ENCODE data around the gene ESPN.

The ESPN gene

DNA sequence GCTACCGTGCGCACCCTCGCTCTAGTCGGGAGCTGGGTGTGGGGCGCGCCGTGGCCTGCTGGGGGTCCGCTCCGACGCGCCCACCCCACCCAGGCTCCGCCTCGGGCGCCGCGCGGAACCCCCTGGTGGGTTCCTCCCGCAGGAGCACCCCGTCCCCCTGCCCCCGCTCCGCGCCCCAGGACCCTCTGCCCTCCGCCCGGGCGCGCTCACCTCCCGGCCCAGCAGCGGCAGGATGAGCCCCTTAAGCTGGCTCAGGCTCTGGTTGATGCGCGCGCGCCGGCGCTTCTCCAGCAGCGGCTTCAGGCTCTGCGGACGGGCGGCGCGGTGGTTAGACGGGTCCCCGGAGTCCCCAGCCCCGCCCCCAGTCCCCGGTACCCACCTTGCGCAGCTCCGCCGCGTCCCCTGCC lies 5.2 kb upstream of the ESPN start:
- H3K27ac ChIP-seq (ENCODE audit: low read depth, low read length), result no peak overlapping the region
- H3K4me3 ChIP-seq (ENCODE audit: low read depth in 1 of 5, low read length in 5 of 5), result peak overlapping the region in 3 of 5 donors; percentile 39 to 56 (median 53)
- peaks cover 44 to 87% (median 80%) of the 10 kb centered on the region in 5 donors for H3K27me3 ChIP-seq (ENCODE audit: control insufficient read depth in 5 of 5, insufficient read depth in 4 of 5, low read length in 5 of 5)
- no peaks in the 10 kb centered on the region for H3K9me3 ChIP-seq (ENCODE audit: control insufficient read depth in 5 of 5, low read length in 5 of 5)
- no peak overlapping the region for H3K9ac ChIP-seq (ENCODE audit: low read length in 5 of 5)
- peaks cover 0 to 42% (median 27%) of the 10 kb centered on the region in 5 donors for H3K4me1 ChIP-seq (ENCODE audit: control insufficient read depth in 5 of 5, insufficient read depth in 5 of 5, low read length in 5 of 5)
- no peaks in the 10 kb centered on the region for H3K36me3 ChIP-seq (ENCODE audit: control insufficient read depth in 5 of 5, insufficient read depth in 5 of 5, low read length in 5 of 5)

DNA sequence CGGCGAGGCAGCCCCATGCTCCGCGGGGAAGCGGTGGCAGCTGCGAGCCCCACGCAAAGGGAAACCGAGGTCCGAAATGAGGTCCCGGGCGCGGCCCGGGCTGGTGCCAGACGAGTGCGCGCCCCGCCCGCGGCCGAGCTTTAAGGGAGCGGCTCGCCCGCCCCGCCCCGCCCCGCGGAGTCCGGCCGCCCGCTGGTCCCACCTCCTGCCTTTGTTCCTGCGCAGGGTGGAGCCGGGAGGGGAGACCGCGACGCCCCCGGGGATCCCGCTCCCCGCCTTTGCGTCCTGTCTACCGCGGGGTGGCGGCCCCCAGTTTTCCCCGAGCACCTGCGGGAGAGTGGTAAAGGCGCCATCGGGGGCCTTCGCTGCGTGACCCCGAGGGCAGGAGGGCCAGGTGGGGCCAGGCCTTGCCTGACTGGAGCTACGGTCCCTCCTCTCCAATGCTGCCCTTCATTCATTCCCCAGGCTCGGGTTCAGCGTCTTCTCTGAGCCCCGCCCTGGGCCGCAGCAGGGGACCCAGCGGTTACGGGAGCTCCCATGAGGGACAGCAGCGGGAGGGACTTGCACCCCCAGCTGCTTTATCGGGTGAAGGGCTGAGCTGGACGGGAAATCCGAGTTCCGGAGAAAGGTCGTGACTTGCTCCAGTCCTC lies 4.6 kb upstream of the ESPN start, which contains the start of gene HES2:
HES2 (minus strand) TSS at position 116 of the 650 bp plus-strand sequence; CDS start at position 17, 99 bp downstream.
- Histone ChIP-seq H3K36me3 (ENCODE audit: control insufficient read depth in 5 of 5, insufficient read depth in 5 of 5, low read length in 5 of 5) (no peaks in the 10 kb centered on the region), H3K4me3 (ENCODE audit: low read depth in 1 of 5, low read length in 5 of 5) (peak within 1 kb of the TSS in 3 of 5 donors; percentile 39 to 56 (median 53)), H3K9ac (ENCODE audit: low read length in 5 of 5) (no peak within 1 kb of the TSS), H3K9me3 (ENCODE audit: control insufficient read depth in 5 of 5, low read length in 5 of 5) (no peaks in the 10 kb centered on the region), H3K27ac (ENCODE audit: low read depth, low read length) (no peak within 1 kb of the TSS), H3K4me1 (ENCODE audit: control insufficient read depth in 5 of 5, insufficient read depth in 5 of 5, low read length in 5 of 5) (peaks cover 0 to 43% (median 25%) of the 10 kb centered on the region in 5 donors), H3K27me3 (ENCODE audit: control insufficient read depth in 5 of 5, insufficient read depth in 4 of 5, low read length in 5 of 5) (peaks cover 46 to 86% (median 78%) of the 10 kb centered on the region in 5 donors)

DNA sequence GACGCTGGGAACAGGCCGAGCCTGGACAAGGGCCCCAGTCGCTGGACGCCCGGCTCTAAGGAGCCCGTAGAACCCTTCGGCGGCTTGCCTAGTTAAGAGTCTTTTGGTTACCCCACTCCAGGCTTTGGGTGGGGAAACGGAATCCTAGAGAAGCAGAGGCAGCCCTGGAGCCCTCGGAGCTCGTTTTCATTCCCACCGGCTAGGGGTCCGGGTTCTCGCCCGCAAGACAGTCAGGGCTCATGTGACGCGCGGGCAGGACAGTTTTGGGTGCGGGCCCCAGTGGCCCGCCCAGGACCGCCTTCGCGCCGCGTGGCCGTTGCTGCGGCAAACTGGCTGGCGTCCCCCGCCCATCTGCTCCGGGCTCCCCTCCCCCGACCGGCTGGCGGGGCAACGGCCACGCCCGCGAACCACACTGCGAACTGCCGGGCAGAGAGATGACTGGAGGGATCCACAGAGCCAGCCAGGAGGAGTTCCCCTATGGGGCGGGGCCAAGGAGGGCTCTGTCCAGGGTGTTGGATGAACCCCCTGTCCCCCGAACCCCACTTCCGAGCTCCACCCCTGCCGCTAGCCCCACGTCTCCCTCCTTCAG lies 4.0 kb upstream of the ESPN start:
- H3K36me3 ChIP-seq (ENCODE audit: control insufficient read depth in 5 of 5, insufficient read depth in 5 of 5, low read length in 5 of 5), result no peaks in the 10 kb centered on the region
- H3K27ac ChIP-seq (ENCODE audit: low read depth, low read length), result no peak overlapping the region
- H3K9me3 ChIP-seq (ENCODE audit: control insufficient read depth in 5 of 5, low read length in 5 of 5), result no peaks in the 10 kb centered on the region
- H3K4me3 ChIP-seq (ENCODE audit: low read depth in 1 of 5, low read length in 5 of 5), result peak overlapping the region in 3 of 5 donors; percentile 39 to 56 (median 53)
- H3K27me3 ChIP-seq (ENCODE audit: control insufficient read depth in 5 of 5, insufficient read depth in 4 of 5, low read length in 5 of 5), result peaks cover 52 to 86% (median 78%) of the 10 kb centered on the region in 5 donors
- H3K9ac ChIP-seq (ENCODE audit: low read length in 5 of 5), result no peak overlapping the region
- H3K4me1 ChIP-seq (ENCODE audit: control insufficient read depth in 5 of 5, insufficient read depth in 5 of 5, low read length in 5 of 5), result peaks cover 0 to 48% (median 28%) of the 10 kb centered on the region in 5 donors

DNA sequence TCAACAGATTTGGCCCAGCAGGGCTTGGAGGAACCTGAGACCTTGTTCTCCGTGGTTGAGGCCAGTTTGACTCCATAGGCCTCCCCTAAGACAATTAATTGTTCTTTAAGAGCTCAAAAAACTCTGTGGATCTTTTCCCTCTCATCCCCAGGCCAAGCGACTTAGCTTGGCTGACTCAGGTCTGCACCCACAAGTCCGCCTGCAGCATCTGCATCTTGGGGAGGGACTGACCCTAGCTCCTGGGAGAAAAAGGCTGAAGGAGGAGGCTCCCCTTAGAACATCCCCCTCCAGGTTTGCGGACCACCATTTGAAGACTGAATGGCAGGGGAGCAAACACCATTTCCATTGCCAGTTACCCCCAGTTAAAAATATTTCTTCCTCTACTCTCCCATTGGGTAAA lies 3.3 kb upstream of the ESPN start:
- Histone ChIP-seq H3K27me3 (ENCODE audit: control insufficient read depth in 5 of 5, insufficient read depth in 4 of 5, low read length in 5 of 5) (peaks cover 59 to 86% (median 79%) of the 10 kb centered on the region in 5 donors), H3K27ac (ENCODE audit: low read depth, low read length) (no peak overlapping the region), H3K4me3 (ENCODE audit: low read depth in 1 of 5, low read length in 5 of 5) (no peak overlapping the region), H3K9ac (ENCODE audit: low read length in 5 of 5) (no peak overlapping the region), H3K36me3 (ENCODE audit: control insufficient read depth in 5 of 5, insufficient read depth in 5 of 5, low read length in 5 of 5) (no peaks in the 10 kb centered on the region), H3K9me3 (ENCODE audit: control insufficient read depth in 5 of 5, low read length in 5 of 5) (no peaks in the 10 kb centered on the region), H3K4me1 (ENCODE audit: control insufficient read depth in 5 of 5, insufficient read depth in 5 of 5, low read length in 5 of 5) (peaks cover 0 to 48% (median 28%) of the 10 kb centered on the region in 5 donors)

- peak overlapping the region in 1 of 5 donors; percentile 4 for H3K4me3 ChIP-seq (ENCODE audit: low read depth in 1 of 5, low read length in 5 of 5)
- H3K27me3 ChIP-seq (ENCODE audit: control insufficient read depth in 5 of 5, insufficient read depth in 4 of 5, low read length in 5 of 5), result peaks cover 56 to 88% (median 78%) of the 10 kb centered on the region in 5 donors
- H3K4me1 ChIP-seq (ENCODE audit: control insufficient read depth in 5 of 5, insufficient read depth in 5 of 5, low read length in 5 of 5), result peaks cover 0 to 48% (median 28%) of the 10 kb centered on the region in 5 donors
- no peaks in the 10 kb centered on the region for H3K36me3 ChIP-seq (ENCODE audit: control insufficient read depth in 5 of 5, insufficient read depth in 5 of 5, low read length in 5 of 5)
- H3K9ac ChIP-seq (ENCODE audit: low read length in 5 of 5), result no peak overlapping the region
- no peak overlapping the region for H3K27ac ChIP-seq (ENCODE audit: low read depth, low read length)
- H3K9me3 ChIP-seq (ENCODE audit: control insufficient read depth in 5 of 5, low read length in 5 of 5), result no peaks in the 10 kb centered on the region
Observed at GRCh38 chr1:6423321-6423999, 1.1 kb upstream of the ESPN start.

GRCh38 chr1:6424000-6424565 lies 493 bp upstream of the ESPN start:
- peaks cover 50 to 84% (median 72%) of the 10 kb centered on the region in 5 donors for H3K27me3 ChIP-seq (ENCODE audit: control insufficient read depth in 5 of 5, insufficient read depth in 4 of 5, low read length in 5 of 5)
- peak overlapping the region in 1 of 5 donors; percentile 4 for H3K4me3 ChIP-seq (ENCODE audit: low read depth in 1 of 5, low read length in 5 of 5)
- no peaks in the 10 kb centered on the region for H3K9me3 ChIP-seq (ENCODE audit: control insufficient read depth in 5 of 5, low read length in 5 of 5)
- H3K27ac ChIP-seq (ENCODE audit: low read depth, low read length), result no peak overlapping the region
- H3K9ac ChIP-seq (ENCODE audit: low read length in 5 of 5), result no peak overlapping the region
- no peaks in the 10 kb centered on the region for H3K36me3 ChIP-seq (ENCODE audit: control insufficient read depth in 5 of 5, insufficient read depth in 5 of 5, low read length in 5 of 5)
- peaks cover 0 to 44% (median 26%) of the 10 kb centered on the region in 5 donors for H3K4me1 ChIP-seq (ENCODE audit: control insufficient read depth in 5 of 5, insufficient read depth in 5 of 5, low read length in 5 of 5)

- Histone ChIP-seq H3K27ac (ENCODE audit: low read depth, low read length) (no peak overlapping the region), H3K27me3 (ENCODE audit: control insufficient read depth in 5 of 5, insufficient read depth in 4 of 5, low read length in 5 of 5) (peaks cover 54 to 83% (median 73%) of the 10 kb centered on the region in 5 donors), H3K4me1 (ENCODE audit: control insufficient read depth in 5 of 5, insufficient read depth in 5 of 5, low read length in 5 of 5) (peaks cover 0 to 28% (median 16%) of the 10 kb centered on the region in 5 donors), H3K9me3 (ENCODE audit: control insufficient read depth in 5 of 5, low read length in 5 of 5) (no peaks in the 10 kb centered on the region), H3K4me3 (ENCODE audit: low read depth in 1 of 5, low read length in 5 of 5) (no peak overlapping the region), H3K36me3 (ENCODE audit: control insufficient read depth in 5 of 5, insufficient read depth in 5 of 5, low read length in 5 of 5) (no peaks in the 10 kb centered on the region), H3K9ac (ENCODE audit: low read length in 5 of 5) (no peak overlapping the region)
Observed at GRCh38 chr1:6425658-6426057, 1.1 kb downstream of the ESPN start.

DNA sequence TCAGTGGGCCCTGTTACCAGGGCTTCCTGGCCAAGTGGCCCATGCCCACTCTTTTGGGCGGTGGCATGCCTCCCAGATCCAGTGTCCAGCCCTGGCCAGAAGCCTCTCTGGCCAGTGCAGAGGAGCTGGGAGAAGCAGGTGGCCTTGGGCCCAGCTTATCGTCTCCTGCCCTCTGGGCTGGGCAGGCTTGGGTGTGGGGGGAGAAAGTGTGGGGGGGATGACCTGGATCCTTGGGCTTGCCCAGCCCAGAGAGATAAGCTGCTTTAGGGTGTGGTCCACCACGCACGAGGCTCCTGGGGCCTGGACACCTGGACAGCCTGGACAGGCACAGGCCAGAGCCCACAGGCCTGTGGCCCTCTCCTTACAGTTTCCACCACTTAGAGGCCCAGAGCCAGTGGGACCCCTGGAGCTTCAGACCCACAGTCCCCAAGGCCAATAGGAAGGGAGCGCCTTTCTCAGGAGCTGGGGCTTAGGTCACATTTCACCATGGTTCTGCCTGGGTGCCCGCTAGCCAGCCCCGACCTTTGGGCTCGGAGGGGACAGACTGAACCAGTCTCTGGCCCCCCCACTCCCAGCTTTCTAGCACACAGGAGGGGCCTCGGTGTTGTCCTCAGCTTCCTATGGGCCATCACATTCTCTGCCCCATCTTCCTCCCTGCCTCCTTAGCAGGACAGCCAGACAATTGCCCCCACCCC lies 1.8 kb downstream of the ESPN start:
- Histone ChIP-seq H3K9ac (ENCODE audit: low read length in 5 of 5) (no peak overlapping the region), H3K36me3 (ENCODE audit: control insufficient read depth in 5 of 5, insufficient read depth in 5 of 5, low read length in 5 of 5) (no peaks in the 10 kb centered on the region), H3K27ac (ENCODE audit: low read depth, low read length) (no peak overlapping the region), H3K4me1 (ENCODE audit: control insufficient read depth in 5 of 5, insufficient read depth in 5 of 5, low read length in 5 of 5) (peaks cover 0 to 26% (median 16%) of the 10 kb centered on the region in 5 donors), H3K27me3 (ENCODE audit: control insufficient read depth in 5 of 5, insufficient read depth in 4 of 5, low read length in 5 of 5) (peaks cover 49 to 75% (median 68%) of the 10 kb centered on the region in 5 donors), H3K4me3 (ENCODE audit: low read depth in 1 of 5, low read length in 5 of 5) (no peak overlapping the region), H3K9me3 (ENCODE audit: control insufficient read depth in 5 of 5, low read length in 5 of 5) (no peaks in the 10 kb centered on the region)

- no peaks in the 10 kb centered on the region for H3K9me3 ChIP-seq (ENCODE audit: control insufficient read depth in 5 of 5, low read length in 5 of 5)
- H3K27ac ChIP-seq (ENCODE audit: low read depth, low read length), result no peak overlapping the region
- peaks cover 0 to 26% (median 16%) of the 10 kb centered on the region in 5 donors for H3K4me1 ChIP-seq (ENCODE audit: control insufficient read depth in 5 of 5, insufficient read depth in 5 of 5, low read length in 5 of 5)
- no peaks in the 10 kb centered on the region for H3K36me3 ChIP-seq (ENCODE audit: control insufficient read depth in 5 of 5, insufficient read depth in 5 of 5, low read length in 5 of 5)
- peaks cover 44 to 70% (median 63%) of the 10 kb centered on the region in 5 donors for H3K27me3 ChIP-seq (ENCODE audit: control insufficient read depth in 5 of 5, insufficient read depth in 4 of 5, low read length in 5 of 5)
- H3K9ac ChIP-seq (ENCODE audit: low read length in 5 of 5), result no peak overlapping the region
- H3K4me3 ChIP-seq (ENCODE audit: low read depth in 1 of 5, low read length in 5 of 5), result no peak overlapping the region
Observed at GRCh38 chr1:6426972-6427350, 2.4 kb downstream of the ESPN start.

Data from subcutaneous abdominal adipose tissue (tissue), 5 donors.